Loucy (cell line): ENCODE data around the gene SLITRK5.

ENCODE experiments used
- H2AFZ ChIP-seq: fragments of 200-600 bp; sonication (generic); 2 replicates; pipeline ENCODE4 v1.6.0; 2016; ENCODE audit warnings: antibody characterized with exemption, mild to moderate bottlenecking, low read length, moderate library complexity
- H3F3A ChIP-seq: fragments of 200-600 bp; 2 replicates; pipeline ENCODE4 v1.6.0; 2016; ENCODE audit warnings: antibody characterized with exemption, low read depth, mild to moderate bottlenecking
- H3K27me3 ChIP-seq: fragments of 200-600 bp; sonication (generic); 2 replicates; pipeline ENCODE4 v1.6.1; 2014; ENCODE audit warnings: low read length, mild to moderate bottlenecking; ENCODE audit not compliant: insufficient read depth, poor library complexity, severe bottlenecking
- H3K36me3 ChIP-seq: fragments of 200-600 bp; sonication (generic); 2 replicates; pipeline ENCODE4 v1.6.1; 2016; ENCODE audit warnings: low read length; ENCODE audit not compliant: insufficient read depth
- H3K4me1 ChIP-seq: fragments of 200-600 bp; sonication (generic); 2 replicates; pipeline ENCODE4 v1.5.1; 2014; ENCODE audit warnings: low read length, mild to moderate bottlenecking; ENCODE audit not compliant: insufficient read depth, poor library complexity, severe bottlenecking
- H3K4me2 ChIP-seq: fragments of 200-600 bp; sonication (generic); 2 replicates; pipeline ENCODE4 v1.6.0; 2014; ENCODE audit warnings: antibody characterized with exemption, low read length, low read depth, mild to moderate bottlenecking; ENCODE audit not compliant: poor library complexity, severe bottlenecking
- H3K4me3 ChIP-seq: fragments of 200-600 bp; sonication (generic); 2 replicates; pipeline ENCODE4 v1.5.1; 2014; ENCODE audit warnings: low read length, mild to moderate bottlenecking, mixed read lengths; ENCODE audit not compliant: poor library complexity, severe bottlenecking
- H3K79me2 ChIP-seq: fragments of 200-600 bp; sonication (generic); 2 replicates; pipeline ENCODE4 v1.6.1; 2014; ENCODE audit warnings: low read length; ENCODE audit not compliant: insufficient read depth
- H3K9ac ChIP-seq: fragments of 200-600 bp; sonication (generic); 2 replicates; pipeline ENCODE4 v1.6.0; 2014; ENCODE audit warnings: mild to moderate bottlenecking, low read depth, low read length, moderate library complexity; ENCODE audit not compliant: poor library complexity, severe bottlenecking
- H3K9me2 ChIP-seq: fragments of 200-600 bp; sonication (generic); replicated peaks from 2 replicates; pipeline ENCODE4 v1.6.1; 2016; ENCODE audit warnings: low read depth, low read length, mixed read lengths
- H3K9me3 ChIP-seq: fragments of 200-600 bp; sonication (generic); 2 replicates; pipeline ENCODE4 v1.6.1; 2014; ENCODE audit warnings: mild to moderate bottlenecking, antibody characterized with exemption, low read length, low read depth; ENCODE audit not compliant: insufficient read depth
- H4K20me1 ChIP-seq: fragments of 200-600 bp; sonication (generic); 2 replicates; pipeline ENCODE4 v1.6.0; 2014; ENCODE audit warnings: antibody characterized with exemption, low read length, mild to moderate bottlenecking; ENCODE audit not compliant: insufficient read depth, poor library complexity, severe bottlenecking
- EZH2phosphoT487 ChIP-seq: fragments of 200-600 bp; IDR thresholded peaks from 2 replicates; pipeline ENCODE4 v1.6.1; 2018; ENCODE audit warnings: antibody characterized with exemption, mild to moderate bottlenecking, moderate library complexity, borderline replicate concordance
- TF ChIP-seq, protein P1 (sequence below): fragments of 200-600 bp; sonication (generic); conservative IDR thresholded peaks from 2 replicates; pipeline ENCODE4 v1.5.1; 2014; ENCODE audit warnings: mild to moderate bottlenecking, antibody characterized with exemption, low read length

Gene SLITRK5

DNA sequence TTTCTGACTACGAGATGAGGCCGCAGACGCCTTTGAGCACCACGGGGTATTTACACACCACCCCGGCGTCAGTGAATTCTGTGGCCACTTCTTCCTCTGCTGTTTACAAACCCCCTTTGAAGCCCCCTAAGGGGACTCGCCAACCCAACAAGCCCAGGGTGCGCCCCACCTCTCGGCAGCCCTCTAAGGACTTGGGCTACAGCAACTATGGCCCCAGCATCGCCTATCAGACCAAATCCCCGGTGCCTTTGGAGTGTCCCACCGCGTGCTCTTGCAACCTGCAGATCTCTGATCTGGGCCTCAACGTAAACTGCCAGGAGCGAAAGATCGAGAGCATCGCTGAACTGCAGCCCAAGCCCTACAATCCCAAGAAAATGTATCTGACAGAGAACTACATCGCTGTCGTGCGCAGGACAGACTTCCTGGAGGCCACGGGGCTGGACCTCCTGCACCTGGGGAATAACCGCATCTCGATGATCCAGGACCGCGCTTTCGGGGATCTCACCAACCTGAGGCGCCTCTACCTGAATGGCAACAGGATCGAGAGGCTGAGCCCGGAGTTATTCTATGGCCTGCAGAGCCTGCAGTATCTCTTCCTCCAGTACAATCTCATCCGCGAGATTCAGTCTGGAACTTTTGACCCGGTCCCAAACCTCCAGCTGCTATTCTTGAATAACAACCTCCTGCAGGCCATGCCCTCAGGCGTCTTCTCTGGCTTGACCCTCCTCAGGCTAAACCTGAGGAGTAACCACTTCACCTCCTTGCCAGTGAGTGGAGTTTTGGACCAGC is 5.3 kb downstream of the SLITRK5 start:
- H3K9me2 ChIP-seq = no peaks in the 10 kb centered on the region
- H3K9me3 ChIP-seq = no peaks in the 10 kb centered on the region
- H3K9ac ChIP-seq = no peak overlapping the region
- TF ChIP-seq EZH2phosphoT487 = no peak
- TF ChIP-seq, protein P1, sequence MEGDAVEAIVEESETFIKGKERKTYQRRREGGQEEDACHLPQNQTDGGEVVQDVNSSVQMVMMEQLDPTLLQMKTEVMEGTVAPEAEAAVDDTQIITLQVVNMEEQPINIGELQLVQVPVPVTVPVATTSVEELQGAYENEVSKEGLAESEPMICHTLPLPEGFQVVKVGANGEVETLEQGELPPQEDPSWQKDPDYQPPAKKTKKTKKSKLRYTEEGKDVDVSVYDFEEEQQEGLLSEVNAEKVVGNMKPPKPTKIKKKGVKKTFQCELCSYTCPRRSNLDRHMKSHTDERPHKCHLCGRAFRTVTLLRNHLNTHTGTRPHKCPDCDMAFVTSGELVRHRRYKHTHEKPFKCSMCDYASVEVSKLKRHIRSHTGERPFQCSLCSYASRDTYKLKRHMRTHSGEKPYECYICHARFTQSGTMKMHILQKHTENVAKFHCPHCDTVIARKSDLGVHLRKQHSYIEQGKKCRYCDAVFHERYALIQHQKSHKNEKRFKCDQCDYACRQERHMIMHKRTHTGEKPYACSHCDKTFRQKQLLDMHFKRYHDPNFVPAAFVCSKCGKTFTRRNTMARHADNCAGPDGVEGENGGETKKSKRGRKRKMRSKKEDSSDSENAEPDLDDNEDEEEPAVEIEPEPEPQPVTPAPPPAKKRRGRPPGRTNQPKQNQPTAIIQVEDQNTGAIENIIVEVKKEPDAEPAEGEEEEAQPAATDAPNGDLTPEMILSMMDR = no peak
- no peak overlapping the region for H3K4me2 ChIP-seq
- H2AFZ ChIP-seq = no peak overlapping the region
- H3K4me3 ChIP-seq = no peak overlapping the region
- no peaks in the 10 kb centered on the region for H3K4me1 ChIP-seq
- H3K36me3 ChIP-seq = no peaks in the 10 kb centered on the region
- no peaks in the 10 kb centered on the region for H3K79me2 ChIP-seq
- H3F3A ChIP-seq = no peaks in the 10 kb centered on the region
- H3K27me3 ChIP-seq = no peaks in the 10 kb centered on the region
- no peaks in the 10 kb centered on the region for H4K20me1 ChIP-seq

DNA sequence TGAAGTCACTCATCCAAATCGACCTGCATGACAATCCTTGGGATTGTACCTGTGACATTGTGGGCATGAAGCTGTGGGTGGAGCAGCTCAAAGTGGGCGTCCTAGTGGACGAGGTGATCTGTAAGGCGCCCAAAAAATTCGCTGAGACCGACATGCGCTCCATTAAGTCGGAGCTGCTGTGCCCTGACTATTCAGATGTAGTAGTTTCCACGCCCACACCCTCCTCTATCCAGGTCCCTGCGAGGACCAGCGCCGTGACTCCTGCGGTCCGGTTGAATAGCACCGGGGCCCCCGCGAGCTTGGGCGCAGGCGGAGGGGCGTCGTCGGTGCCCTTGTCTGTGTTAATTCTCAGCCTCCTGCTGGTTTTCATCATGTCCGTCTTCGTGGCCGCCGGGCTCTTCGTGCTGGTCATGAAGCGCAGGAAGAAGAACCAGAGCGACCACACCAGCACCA is 5.9 kb downstream of the SLITRK5 start:
- H4K20me1 ChIP-seq = no peaks in the 10 kb centered on the region
- H3K4me1 ChIP-seq = no peaks in the 10 kb centered on the region
- H3K4me2 ChIP-seq = no peak overlapping the region
- H3K27me3 ChIP-seq = no peaks in the 10 kb centered on the region
- H3K9me3 ChIP-seq = no peaks in the 10 kb centered on the region
- H3K9me2 ChIP-seq = no peaks in the 10 kb centered on the region
- H3K36me3 ChIP-seq = no peaks in the 10 kb centered on the region
- H3K4me3 ChIP-seq = no peak overlapping the region
- H3K79me2 ChIP-seq = no peaks in the 10 kb centered on the region
- no peak overlapping the region for H3K9ac ChIP-seq
- no peak for TF ChIP-seq EZH2phosphoT487
- H3F3A ChIP-seq = no peaks in the 10 kb centered on the region
- H2AFZ ChIP-seq = no peak overlapping the region

GRCh38 chr13:87677496-87678371 is 6.6 kb downstream of the SLITRK5 start:
- no peaks in the 10 kb centered on the region for H3K9me2 ChIP-seq
- TF ChIP-seq EZH2phosphoT487 = no peak
- TF ChIP-seq, protein P1 = no peak
- no peaks in the 10 kb centered on the region for H3K9me3 ChIP-seq
- no peaks in the 10 kb centered on the region for H3K4me1 ChIP-seq
- no peaks in the 10 kb centered on the region for H3K27me3 ChIP-seq
- no peak overlapping the region for H2AFZ ChIP-seq
- no peak overlapping the region for H3K4me3 ChIP-seq
- H4K20me1 ChIP-seq = no peaks in the 10 kb centered on the region
- no peaks in the 10 kb centered on the region for H3K79me2 ChIP-seq
- no peaks in the 10 kb centered on the region for H3F3A ChIP-seq
- no peaks in the 10 kb centered on the region for H3K36me3 ChIP-seq
- H3K4me2 ChIP-seq = no peak overlapping the region
- no peak overlapping the region for H3K9ac ChIP-seq
